Motor neuron (in vitro differentiated cells): ENCODE measurements around the gene SPAG7. TPM values are rescaled to one million over a fixed set of nuclear protein-coding genes. Genes with fewer than 3 reads are reported as not detected.

Source experiments
- ATAC-seq, 8 experiments: fragments of 200-7000 bp; cut with Tn5 transposase; replicated peaks in 6 of 8; 2 replicates each; pipeline ENCODE4 v1.8.0; 2021; ENCODE audit warnings: mild to moderate bottlenecking in 8 of 8, moderate library complexity in 8 of 8
- H3K27ac ChIP-seq, 2 donors: fragments of 250-450 bp; sonication (Bioruptor Pico); 2 replicates each; pipeline ENCODE4 v1.9.0; 2021; ENCODE audit warnings: antibody characterized with exemption in 2 of 2, mild to moderate bottlenecking in 2 of 2, moderate library complexity in 1 of 2
- H3K4me1 ChIP-seq, 2 donors: fragments of 250-450 bp; sonication (Bioruptor Pico); replicated peaks in 1 of 2; 2 replicates each; pipeline ENCODE4 v1.6.1; 2021; ENCODE audit warnings: antibody characterized with exemption in 2 of 2, mild to moderate bottlenecking in 2 of 2, moderate library complexity in 1 of 2
- H3K4me3 ChIP-seq, 5 donors: fragments of 250-450 bp; sonication (Bioruptor Pico); 2 replicates each; pipeline ENCODE4 v1.9.0; 2021; ENCODE audit warnings: antibody characterized with exemption in 5 of 5, mild to moderate bottlenecking in 5 of 5, moderate library complexity in 4 of 5
- WGBS, 10 experiments: fragments of 450-650 bp; shearing (Covaris generic); methylation state at CpG; one replicate each; pipeline ENCODE4 v1.0.0; 2022; 5-methylcytosine and 5-hydroxymethylcytosine counted together
- in situ Hi-C, 9 experiments: fragments of 400-800 bp; cut with MboI; loops; one replicate each; pipeline ENCODE4 v1.15.0; 2021; ENCODE audit warnings: low sequenced_read_pairs in 9 of 9, low pct_unique_long_range_greater_than_20kb in 2 of 9; ENCODE audit not compliant: unreplicated experiment in 9 of 9
- total RNA-seq, 8 experiments: library from RNA; unstranded; fragments of 300-600 nt; gene quantifications; 2 replicates each; pipeline versions ENCODE4 v1.2.3 to v1.2.4, GENCODE V29; 2022

Gene SPAG7
- total RNA-seq, 8 experiments from 2014 or later, result 62.9 to 128 (median 87.9) TPM

DNA sequence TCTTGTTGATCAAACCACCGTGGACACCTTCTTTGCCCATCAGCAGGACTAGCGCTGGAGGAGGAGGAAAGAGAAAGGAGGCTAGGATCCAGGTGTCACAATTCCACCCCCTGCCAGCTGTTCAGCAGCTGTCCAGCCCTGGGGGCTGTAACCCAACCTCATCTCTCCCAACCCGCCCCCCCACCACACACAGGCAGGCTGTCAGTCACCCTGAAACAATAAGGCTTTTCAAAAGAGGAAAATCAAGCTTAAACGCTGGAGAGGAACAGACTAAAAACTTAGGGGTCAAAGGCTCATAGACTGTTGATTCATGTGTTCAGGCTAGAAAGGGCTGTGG is 21.7 kb downstream of the SPAG7 start:
- in situ Hi-C loops, result no loop called here
- WGBS, 10 experiments, result 0 to 59% (median 0%) methylated on average over 1 to 2 of the region's 4 CpGs; no CpG with 5 or more reads in 7 of the 10 experiments
- Histone ChIP-seq H3K27ac (no peak overlapping the region), H3K4me3 (no peak overlapping the region), H3K4me1 (peaks cover 24 to 28% of the 10 kb centered on the region in 2 donors)
- ATAC-seq, result no peak

DNA sequence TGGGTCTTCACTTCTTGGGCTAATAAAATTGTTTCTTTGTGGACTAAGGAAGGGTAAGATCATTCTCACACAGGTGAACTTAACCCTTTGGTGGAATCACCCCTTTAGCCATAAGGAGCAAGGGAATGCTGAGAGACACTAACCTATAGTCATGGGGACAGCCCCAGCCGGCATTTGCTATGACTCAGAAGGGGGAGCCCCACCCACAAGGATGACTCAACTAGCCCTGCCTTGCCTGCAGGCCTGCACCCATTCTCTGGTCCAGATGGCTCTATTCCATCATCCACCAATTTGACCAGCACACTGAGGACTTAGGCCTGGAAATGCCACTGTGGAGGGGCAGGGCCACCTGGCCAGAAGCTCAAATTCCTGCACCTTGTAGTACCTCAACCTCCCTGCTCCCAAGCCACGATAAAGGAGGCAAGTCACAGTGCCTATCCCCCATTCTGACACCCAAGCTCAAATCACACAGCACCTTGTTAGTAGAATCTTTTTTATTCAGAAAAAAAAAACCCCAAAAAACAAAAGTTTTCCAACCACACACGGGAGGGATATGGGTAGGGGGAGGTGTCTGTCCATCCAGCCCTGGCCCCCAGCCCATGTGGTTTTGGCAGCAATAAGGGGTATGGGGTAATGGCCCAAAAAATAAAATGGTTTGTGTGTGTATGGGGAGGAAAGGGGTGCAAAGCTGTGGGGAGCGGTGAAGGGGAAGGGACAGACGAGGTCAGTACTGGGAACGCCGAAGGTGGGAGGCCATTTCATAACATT is 22.3 kb downstream of the SPAG7 start:
- peak in 6 of 8 experiments; percentile 8 to 20 (median 10) for ATAC-seq

DNA sequence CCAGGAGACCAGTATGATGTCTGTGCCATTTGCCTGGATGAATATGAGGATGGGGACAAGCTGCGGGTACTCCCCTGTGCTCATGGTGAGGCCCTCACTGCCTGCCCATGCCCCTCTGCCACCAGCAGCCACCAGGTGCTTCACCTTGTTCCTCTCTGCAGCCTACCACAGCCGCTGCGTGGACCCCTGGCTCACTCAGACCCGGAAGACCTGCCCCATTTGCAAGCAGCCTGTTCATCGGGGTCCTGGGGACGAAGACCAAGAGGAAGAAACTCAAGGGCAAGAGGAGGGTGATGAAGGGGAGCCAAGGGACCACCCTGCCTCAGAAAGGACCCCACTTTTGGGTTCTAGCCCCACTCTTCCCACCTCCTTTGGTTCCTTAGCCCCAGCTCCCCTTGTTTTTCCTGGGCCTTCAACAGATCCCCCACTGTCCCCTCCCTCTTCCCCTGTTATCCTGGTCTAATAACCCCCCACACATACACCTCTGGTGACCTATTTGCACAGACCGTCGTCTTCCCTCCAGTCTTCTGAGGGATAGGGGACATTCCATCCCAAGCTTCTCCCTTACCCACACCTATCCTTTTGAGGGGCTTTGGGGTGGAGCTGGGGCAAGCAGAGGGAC is 23.0 kb downstream of the SPAG7 start:
- H3K4me3 ChIP-seq, result no peak overlapping the region
- H3K4me1 ChIP-seq, result peaks cover 14 to 19% of the 10 kb centered on the region in 2 donors
- WGBS, 10 experiments, result 75 to 100% (median 80%) methylated on average over 2 to 4 of the region's 8 CpGs; no CpG with 5 or more reads in 7 of the 10 experiments
- no peak for ATAC-seq
- in situ Hi-C loops, result no loop called here
- no peak overlapping the region for H3K27ac ChIP-seq

More for the DNA sequence above, 22.3 kb downstream of the SPAG7 start:
- Histone ChIP-seq H3K4me3 (no peak overlapping the region), H3K4me1 (peaks cover 18 to 22% of the 10 kb centered on the region in 2 donors), H3K27ac (no peak overlapping the region)
- in situ Hi-C loops, result no loop called here
- WGBS, 10 experiments, result 0 to 100% (median 27%) methylated on average over 1 to 2 of the region's 7 CpGs; no CpG with 5 or more reads in 4 of the 10 experiments

DNA sequence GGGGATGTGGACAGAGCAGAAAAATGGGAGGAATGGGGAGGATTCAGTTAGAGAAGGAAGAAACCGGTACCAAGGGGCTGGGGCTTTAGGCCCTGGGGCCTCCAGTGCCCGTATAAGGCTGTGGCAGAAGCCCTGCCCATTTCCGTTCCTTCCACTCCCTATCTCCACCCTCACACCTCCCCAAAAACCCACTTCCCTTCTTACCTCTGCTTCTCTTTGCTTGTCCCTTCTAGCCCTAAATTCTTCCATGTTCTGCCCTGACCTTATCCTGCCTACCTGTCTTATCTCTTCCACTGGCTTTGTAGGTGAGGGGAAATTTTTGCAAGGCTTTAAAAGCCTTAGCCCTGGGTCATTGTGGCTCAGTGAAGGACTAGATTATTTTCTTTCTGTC is 23.5 kb downstream of the SPAG7 start:
- no peak for ATAC-seq
- H3K4me3 ChIP-seq, result no peak overlapping the region
- H3K4me1 ChIP-seq, result peaks cover 14 to 19% of the 10 kb centered on the region in 2 donors
- H3K27ac ChIP-seq, result no peak overlapping the region
- 0 to 90% (median 60%) methylated on average over 1 to 3 of the region's 3 CpGs; no CpG with 5 or more reads in 3 of the 10 experiments for WGBS, 10 experiments
- in situ Hi-C loops, result no loop called here

DNA sequence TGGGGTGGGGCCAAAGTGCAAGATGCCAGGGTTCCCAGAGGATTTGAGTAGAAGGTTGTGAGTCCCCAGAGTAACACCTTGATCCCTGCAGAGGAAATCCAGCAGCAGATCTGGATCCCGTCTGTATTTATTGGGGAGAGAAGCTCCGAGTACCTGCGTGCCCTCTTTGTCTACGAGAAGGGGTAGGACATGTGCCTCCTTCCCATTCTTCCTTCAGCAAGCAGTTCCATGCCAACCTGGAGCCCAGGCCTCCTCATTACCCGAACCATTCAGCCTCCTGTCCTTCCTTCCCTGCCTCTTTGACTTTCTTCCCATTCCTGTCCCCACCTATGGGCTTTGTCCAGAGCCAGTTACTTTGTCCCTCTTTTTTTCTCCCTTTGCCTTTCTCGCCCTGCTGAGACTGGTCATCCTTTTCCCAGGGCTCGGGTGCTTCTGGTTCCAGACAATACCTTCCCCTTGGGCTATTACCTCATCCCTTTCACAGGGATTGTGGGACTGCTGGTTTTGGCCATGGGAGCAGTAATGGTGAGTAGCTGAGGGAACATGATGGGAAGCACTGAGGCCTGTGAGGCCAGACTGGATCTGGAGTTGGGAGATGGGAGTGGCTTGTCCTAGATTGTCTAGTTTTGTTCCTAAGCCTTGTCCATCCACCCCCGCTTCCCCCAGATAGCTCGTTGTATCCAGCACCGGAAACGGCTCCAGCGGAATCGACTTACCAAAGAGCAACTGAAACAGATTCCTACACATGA is 24.7 kb downstream of the SPAG7 start:
- in situ Hi-C loops, result no loop called here
- ATAC-seq, result no peak
- Histone ChIP-seq H3K27ac (no peak overlapping the region), H3K4me1 (peaks cover 23 to 26% of the 10 kb centered on the region in 2 donors), H3K4me3 (no peak overlapping the region)
- WGBS, 10 experiments, result 67 to 100% (median 80%) methylated on average over 1 to 11 of the region's 13 CpGs; no CpG with 5 or more reads in 2 of the 10 experiments

DNA sequence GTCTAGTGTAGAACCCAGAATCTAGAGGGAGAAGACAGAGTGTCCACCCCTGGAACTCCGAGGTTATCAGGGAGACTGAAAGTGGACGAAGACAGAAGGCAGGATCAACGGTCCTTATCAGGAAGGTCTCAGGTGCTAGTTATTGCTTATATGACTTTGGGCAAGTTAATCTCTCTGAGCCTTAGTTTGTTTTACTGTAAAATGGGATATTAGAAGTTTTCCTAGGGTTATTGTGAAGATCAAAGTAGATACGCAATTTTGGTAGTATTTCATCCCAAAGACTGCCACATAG is 26.4 kb downstream of the SPAG7 start:
- Histone ChIP-seq H3K4me1 (peaks cover 16 to 20% of the 10 kb centered on the region in 2 donors), H3K27ac (peak overlapping the region; percentile 96 to 99), H3K4me3 (peak overlapping the region; percentile 53 to 85 (median 61))
- WGBS, 10 experiments, result 40 to 80% (median 50%) methylated on average over 1 to 4 of the region's 4 CpGs; no CpG with 5 or more reads in 1 of the 10 experiments
- in situ Hi-C loops, result no loop called here
- no peak for ATAC-seq

DNA sequence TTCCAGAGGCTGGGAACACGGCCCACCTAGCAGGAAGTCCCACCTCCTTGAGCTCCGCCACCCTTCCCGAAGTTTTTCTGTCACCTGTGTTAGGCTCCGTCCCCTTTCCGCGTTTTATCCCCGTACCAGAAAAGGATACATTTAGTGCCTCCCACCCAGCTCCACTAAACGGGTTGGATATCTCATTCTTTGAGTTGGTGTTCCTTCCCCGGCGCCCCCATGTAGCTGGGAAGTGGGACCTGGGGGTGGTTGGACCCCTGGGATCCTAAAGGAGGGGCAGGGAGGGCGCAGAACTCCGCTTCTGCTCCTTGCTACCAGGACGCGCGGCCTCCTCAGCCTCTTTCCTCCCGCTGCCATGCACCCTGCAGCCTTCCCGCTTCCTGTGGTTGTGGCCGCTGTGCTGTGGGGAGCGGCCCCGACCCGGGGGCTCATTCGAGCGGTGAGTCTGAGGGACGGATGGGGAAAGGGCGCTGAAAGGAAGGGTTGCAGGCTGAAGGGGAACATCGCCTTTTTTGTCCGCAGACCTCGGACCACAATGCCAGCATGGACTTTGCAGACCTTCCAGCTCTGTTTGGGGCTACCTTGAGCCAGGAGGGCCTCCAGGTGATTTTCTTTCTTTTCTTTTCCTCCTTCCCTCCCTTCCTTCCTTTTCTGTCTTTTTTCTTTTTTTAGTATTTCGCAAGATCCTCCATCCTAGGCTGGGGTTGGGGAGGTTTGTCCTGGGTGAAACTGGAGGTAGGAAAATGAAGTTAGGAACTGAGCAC is 26.9 kb downstream of the SPAG7 start:
- Histone ChIP-seq H3K27ac (peak overlapping the region; percentile 96 to 99), H3K4me3 (peak overlapping the region; percentile 53 to 85 (median 61)), H3K4me1 (peaks cover 16 to 19% of the 10 kb centered on the region in 2 donors)
- WGBS, 10 experiments, result 0 to 7% (median 3%) methylated on average over 4 to 15 of the region's 29 CpGs; no CpG with 5 or more reads in 2 of the 10 experiments
- in situ Hi-C loops, result no loop called here
- ATAC-seq, result peak; percentile 51 to 76 (median 66)

DNA sequence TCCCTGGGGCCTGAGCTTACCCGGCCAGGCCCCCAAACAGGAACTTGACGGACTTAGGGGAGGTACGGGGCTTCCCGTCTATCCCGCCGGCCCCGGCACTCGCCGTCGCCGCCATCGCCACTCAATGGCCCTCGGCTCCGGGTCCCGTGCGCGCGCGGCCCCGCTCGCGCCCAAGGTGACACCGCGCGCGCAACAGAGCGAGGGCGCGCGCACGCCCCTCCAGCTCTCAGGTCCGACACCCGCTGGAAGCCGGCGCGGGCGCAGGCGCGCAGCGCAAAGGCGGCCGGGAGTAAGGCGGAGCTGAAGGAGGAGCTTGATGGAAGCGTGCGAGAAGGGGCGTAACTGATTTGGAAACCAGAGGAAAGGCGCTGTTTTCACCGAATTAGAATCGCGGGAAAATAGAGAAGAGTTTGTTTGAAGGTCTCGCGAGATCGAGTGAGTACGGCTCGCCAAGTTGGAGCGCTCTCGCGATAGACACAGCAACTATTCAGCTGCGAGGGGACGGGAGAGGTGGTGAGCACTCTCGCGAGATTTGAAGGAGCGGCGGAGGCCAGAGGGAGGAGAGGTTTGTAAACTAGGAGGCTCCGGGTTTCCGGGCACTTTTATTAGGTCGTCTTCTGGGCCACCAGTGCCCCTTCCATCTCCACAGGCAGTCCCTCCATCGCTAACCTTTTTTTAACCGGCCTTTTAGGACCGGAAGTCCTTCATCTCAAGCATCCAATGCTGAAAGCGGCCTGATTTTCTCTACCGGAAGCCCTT is 27.6 kb downstream of the SPAG7 start, which contains the start of the genes RNF167 and SLC25A11:
RNF167 (plus strand) TSS at position 473 of the 759 bp plus-strand sequence. CDS start 642 bp downstream, outside the sequence.
SLC25A11 (minus strand) TSS at position 251 of the 759 bp plus-strand sequence; CDS start at position 115, 136 bp downstream.
- in situ Hi-C loops, result no loop called here
- H3K4me1 ChIP-seq, result peaks cover 14 to 16% of the 10 kb centered on the region in 2 donors
- ATAC-seq, result peak; percentile 77 to 92 (median 88)
- H3K4me3 ChIP-seq, result peak within 1 kb of the TSS; percentile 53 to 85 (median 61)
- H3K27ac ChIP-seq, result peak within 1 kb of the TSS; percentile 96 to 99
- WGBS, 10 experiments, result 0 to 10% (median 0%) methylated on average over 1 to 48 of the region's 72 CpGs; no CpG with 5 or more reads in 1 of the 10 experiments

DNA sequence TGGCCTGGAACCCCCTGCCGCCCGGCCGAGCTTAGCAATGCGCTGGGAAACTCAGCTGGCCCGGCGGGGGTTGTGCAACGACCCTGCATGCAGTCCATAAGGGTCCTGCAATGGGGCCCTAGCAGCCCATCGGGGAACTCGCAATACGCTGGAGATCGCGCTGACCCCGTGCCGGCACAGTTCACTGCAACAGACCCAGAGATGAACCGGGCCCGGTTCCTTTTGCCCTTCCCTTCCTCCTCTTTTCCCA is 28.1 kb downstream of the SPAG7 start:
- H3K4me3 ChIP-seq, result peak overlapping the region; percentile 53 to 85 (median 61)
- in situ Hi-C loops, result no loop called here
- peak overlapping the region; percentile 96 to 99 for H3K27ac ChIP-seq
- H3K4me1 ChIP-seq, result peaks cover 14 to 16% of the 10 kb centered on the region in 2 donors
- WGBS, 10 experiments, result no CpG with 5 or more reads among the region's 16 CpGs
- peak in 3 of 8 experiments; percentile 4 to 16 (median 12) for ATAC-seq

DNA sequence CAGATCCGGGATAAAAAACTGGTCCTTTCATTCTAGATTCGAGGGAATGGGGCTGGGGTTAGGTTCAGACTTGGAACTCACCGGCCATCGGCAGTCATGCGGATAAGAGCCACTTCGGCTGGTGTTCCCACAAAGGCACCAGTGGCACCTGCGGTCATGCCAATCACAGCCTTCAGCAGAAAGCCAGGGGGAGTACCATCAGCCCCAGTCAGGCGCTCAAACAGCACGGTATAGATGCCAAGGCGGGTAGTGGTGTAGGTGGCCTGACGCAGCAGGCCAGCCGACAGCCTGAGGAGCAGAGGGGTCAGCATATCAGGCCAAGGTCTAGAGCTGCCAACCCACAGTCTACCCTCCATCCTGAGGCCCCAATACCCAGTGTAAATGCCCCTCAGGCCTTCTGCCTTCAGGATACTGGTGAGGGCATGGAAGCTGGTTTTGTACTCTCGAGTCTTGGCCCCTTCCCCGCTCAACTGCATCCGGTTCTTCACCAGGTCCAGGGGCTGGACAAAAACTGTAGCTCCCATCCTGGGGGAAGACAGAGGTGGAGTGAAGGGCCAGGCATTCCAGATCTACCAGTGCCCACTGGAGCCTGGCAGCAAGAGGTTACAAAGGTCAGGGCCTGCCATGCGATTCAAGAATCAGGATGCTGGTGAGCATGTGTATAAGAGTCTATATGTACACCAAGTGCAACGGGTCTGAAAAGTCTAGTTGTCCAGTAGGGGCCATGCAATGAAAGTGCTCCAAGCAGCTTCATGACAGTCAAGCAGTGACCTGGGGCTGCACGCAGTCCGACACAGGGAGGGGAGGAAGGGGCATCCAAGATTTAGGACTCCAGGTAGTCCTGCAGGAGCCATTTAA is 28.7 kb downstream of the SPAG7 start:
- H3K4me3 ChIP-seq, result peak overlapping the region; percentile 53 to 85 (median 61)
- peak in 1 of 8 experiments; percentile 0 for ATAC-seq
- H3K4me1 ChIP-seq, result peaks cover 14 to 16% of the 10 kb centered on the region in 2 donors
- H3K27ac ChIP-seq, result peak overlapping the region; percentile 96 to 99
- 5 to 80% (median 40%) methylated on average over 1 to 9 of the region's 19 CpGs; no CpG with 5 or more reads in 2 of the 10 experiments for WGBS, 10 experiments
- in situ Hi-C loops, result no loop called here

DNA sequence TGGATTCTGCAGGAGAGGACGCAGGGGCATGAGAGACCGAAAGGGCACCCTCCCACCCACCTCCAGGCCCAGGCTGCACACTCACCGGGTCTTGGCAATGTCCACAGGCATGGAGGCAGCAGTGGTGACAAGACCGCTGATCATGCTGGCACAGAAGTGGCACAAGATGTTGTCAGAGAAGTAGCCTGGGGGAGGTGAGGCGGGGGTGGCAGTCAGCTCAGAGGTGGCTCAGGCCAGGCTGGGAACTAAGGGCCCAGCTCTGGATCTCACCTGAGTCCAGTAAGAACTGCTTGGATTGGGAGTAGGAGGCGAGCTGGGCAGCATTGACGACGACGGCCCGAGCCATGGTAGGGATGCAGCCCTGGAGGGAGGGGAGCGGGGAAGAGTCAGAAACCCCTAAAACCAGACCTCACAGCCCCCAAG is 29.5 kb downstream of the SPAG7 start:
- H3K27ac ChIP-seq, result no peak overlapping the region
- H3K4me1 ChIP-seq, result peaks cover 14 to 16% of the 10 kb centered on the region in 2 donors
- no peak for ATAC-seq
- 85 to 100% (median 94%) methylated on average over 1 to 8 of the region's 11 CpGs; no CpG with 5 or more reads in 6 of the 10 experiments for WGBS, 10 experiments
- H3K4me3 ChIP-seq, result peak overlapping the region in 1 of 5 donors; percentile 85
- in situ Hi-C loops, result no loop called here
